ENCODE data around the gene TENM4. TPM values are rescaled to one million over a fixed set of nuclear protein-coding genes. Genes with fewer than 3 reads are reported as not detected.

The TENM4 gene
- polyA plus RNA-seq, 1 donor from 2014 or later, result 16.8 TPM

- no peaks in the 10 kb centered on the region for H4K20me1 ChIP-seq (ENCODE audit: insufficient read depth)
- H3K4me3 ChIP-seq (ENCODE audit: low read length), result no peak overlapping the region
- no peak overlapping the region for H3K27ac ChIP-seq (ENCODE audit: low read length)
- H3K79me2 ChIP-seq (replicated peaks; ENCODE audit: insufficient read depth, low read length), result no peaks in the 10 kb centered on the region
- no peak overlapping the region for H3K9ac ChIP-seq (ENCODE audit: low read length)
- peaks cover under 1% of the 10 kb centered on the region for H3K9me3 ChIP-seq (ENCODE audit: low read length)
- H3K27me3 ChIP-seq (ENCODE audit: insufficient read depth, low read depth, low read length), result no peaks in the 10 kb centered on the region
- H3K9me2 ChIP-seq (ENCODE audit: insufficient read depth, low read length), result no peaks in the 10 kb centered on the region
- no peak overlapping the region for H3K4me2 ChIP-seq (ENCODE audit: low read length)
- no peaks in the 10 kb centered on the region for H3F3A ChIP-seq (ENCODE audit: insufficient read depth, low read length, poor library complexity, severe bottlenecking)
- no peak overlapping the region for H2AFZ ChIP-seq (ENCODE audit: low read depth, low read length)
- H3K36me3 ChIP-seq (ENCODE audit: insufficient read depth, low read length), result no peaks in the 10 kb centered on the region
- no peak for TF ChIP-seq EP300 (conservative IDR thresholded peaks at IDR 0.05; ENCODE audit: poor library complexity, severe bottlenecking)
- no peak for TF ChIP-seq MXI1 (conservative IDR thresholded peaks at IDR 0.05; ENCODE audit: poor library complexity, severe bottlenecking)
- TF ChIP-seq CTCF (IDR thresholded peaks at IDR 0.05; ENCODE audit: poor library complexity, severe bottlenecking), result no peak
- no peak for TF ChIP-seq POLR2AphosphoS5 (IDR thresholded peaks at IDR 0.05)
- TF ChIP-seq SMC3 (conservative IDR thresholded peaks at IDR 0.05; ENCODE audit: poor library complexity), result no peak
- TF ChIP-seq REST (IDR thresholded peaks at IDR 0.05; ENCODE audit: borderline replicate concordance), result no peak
- no peak for TF ChIP-seq RAD21 (conservative IDR thresholded peaks at IDR 0.05)
- no peak for TF ChIP-seq TAF1 (IDR thresholded peaks at IDR 0.05; ENCODE audit: low read depth)
- TF ChIP-seq EZH2 (IDR thresholded peaks at IDR 0.05; ENCODE audit: borderline replicate concordance, insufficient read depth, low read length, poor library complexity, severe bottlenecking), result no peak
Measured at GRCh38 chr11:79287952-79288351, 152.9 kb downstream of the TENM4 start.

DNA sequence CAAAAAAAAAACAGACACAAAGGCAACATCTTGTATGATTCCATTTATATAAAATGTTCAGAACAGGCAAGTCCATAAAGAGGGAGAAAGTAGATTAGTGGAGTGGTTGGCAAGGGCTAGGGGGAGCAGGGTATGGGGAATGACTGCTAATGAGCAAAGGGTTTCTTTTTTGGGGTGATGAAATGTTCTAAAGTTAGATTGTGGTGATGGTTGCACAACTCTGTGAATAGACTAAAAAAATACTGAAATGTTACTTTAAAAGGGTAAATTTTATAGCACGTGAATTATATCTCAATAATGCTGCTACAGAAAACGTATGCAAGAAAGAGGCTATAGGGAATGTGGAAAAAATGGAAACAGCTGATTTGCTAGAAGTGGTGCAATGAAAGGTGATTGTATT, 155.1 kb downstream of the TENM4 start:
- no peaks in the 10 kb centered on the region for H3K27me3 ChIP-seq (ENCODE audit: insufficient read depth, low read depth, low read length)
- H4K20me1 ChIP-seq (ENCODE audit: insufficient read depth), result no peaks in the 10 kb centered on the region
- peaks cover 4% of the 10 kb centered on the region for H3K36me3 ChIP-seq (ENCODE audit: insufficient read depth, low read length)
- no peak overlapping the region for H3K27ac ChIP-seq (ENCODE audit: low read length)
- no peak overlapping the region for H3K4me2 ChIP-seq (ENCODE audit: low read length)
- H3K9me2 ChIP-seq (ENCODE audit: insufficient read depth, low read length), result no peaks in the 10 kb centered on the region
- no peak overlapping the region for H2AFZ ChIP-seq (ENCODE audit: low read depth, low read length)
- no peaks in the 10 kb centered on the region for H3K79me2 ChIP-seq (replicated peaks; ENCODE audit: insufficient read depth, low read length)
- peaks cover 3% of the 10 kb centered on the region for H3K9me3 ChIP-seq (ENCODE audit: low read length)
- H3K9ac ChIP-seq (ENCODE audit: low read length), result no peak overlapping the region
- TF ChIP-seq SMC3 (conservative IDR thresholded peaks at IDR 0.05; ENCODE audit: poor library complexity), result no peak
- H3F3A ChIP-seq (ENCODE audit: insufficient read depth, low read length, poor library complexity, severe bottlenecking), result no peaks in the 10 kb centered on the region
- no peak overlapping the region for H3K4me3 ChIP-seq (ENCODE audit: low read length)
